SW 1271 (cell line): ENCODE measurements around the gene SCGB1C2.

Experiments used
- DNase-seq, 2 experiments: peaks; one replicate each; lab custom pipeline; 2025; lab: John Stamatoyannopoulos, UW

Gene SCGB1C2

DNA sequence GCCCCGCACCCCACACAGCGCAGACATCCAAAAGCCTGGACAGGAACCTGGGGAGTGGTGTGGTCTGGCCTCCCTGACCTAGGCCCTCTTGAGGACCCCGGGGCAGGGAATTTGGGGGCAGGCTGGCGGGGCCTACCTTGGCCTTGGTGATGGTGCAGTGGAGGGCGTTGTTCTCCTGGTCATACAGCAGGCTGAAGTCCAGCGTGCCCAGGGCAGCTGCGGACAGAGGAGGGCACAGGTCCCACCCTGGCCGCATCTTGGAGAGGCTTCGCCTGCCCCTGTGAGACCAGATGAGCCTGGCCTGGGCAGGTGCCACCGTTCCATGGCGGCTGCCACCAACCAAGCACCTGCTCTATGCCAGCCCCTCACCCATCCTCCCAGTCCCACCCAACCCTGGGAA is 35.0 kb downstream of the SCGB1C2 start:
- no peak for DNase-seq

- no peak for DNase-seq
Measured at GRCh38 chr17:173166-173911, 36.0 kb downstream of the SCGB1C2 start.

DNA sequence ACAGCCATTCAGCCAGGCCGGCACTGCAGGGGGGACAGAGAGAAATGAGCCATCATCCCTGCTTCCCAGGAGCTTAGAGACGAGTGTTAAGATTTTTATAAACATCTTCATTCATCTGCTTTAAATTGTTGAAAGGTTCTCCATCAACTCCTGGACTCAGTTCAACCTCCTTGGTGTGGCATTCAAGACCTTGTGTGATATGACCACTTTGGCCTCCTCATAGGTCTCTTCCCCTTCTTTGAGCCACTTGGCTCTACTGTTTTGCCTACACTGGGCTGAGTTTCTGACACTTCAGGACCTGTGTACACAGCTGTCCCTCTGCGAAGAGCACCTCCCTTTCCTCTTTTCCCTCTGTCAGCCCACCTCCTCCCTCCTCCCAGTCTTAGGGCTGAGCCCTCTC is 39.8 kb downstream of the SCGB1C2 start:
- DNase-seq: no peak

- no peak for DNase-seq
Measured at GRCh38 chr17:177762-178161, 40.4 kb downstream of the SCGB1C2 start.

- no peak for DNase-seq
Measured at GRCh38 chr17:178292-179065, 41.1 kb downstream of the SCGB1C2 start.

DNA sequence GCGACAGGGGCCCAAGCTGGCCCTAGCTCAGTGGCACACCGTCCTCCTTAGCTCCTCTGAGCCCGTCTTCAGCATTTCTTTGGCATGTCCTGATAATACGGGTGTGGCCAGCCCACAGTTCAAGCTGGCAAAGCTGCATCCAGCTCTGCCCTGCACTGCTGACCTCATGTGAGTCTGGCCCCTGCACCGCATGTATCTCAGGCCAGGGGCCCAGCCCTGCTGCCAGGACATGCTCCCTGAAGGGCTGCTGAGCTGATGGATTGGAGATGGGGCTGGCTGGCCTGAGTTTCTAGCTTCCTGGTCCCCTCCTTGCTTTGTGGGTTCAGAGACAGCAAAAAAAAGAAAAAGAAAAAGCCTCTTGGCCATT is 41.7 kb downstream of the SCGB1C2 start:
- no peak for DNase-seq

GRCh38 chr17:179781-180380 is 42.5 kb downstream of the SCGB1C2 start:
- no peak for DNase-seq

DNA sequence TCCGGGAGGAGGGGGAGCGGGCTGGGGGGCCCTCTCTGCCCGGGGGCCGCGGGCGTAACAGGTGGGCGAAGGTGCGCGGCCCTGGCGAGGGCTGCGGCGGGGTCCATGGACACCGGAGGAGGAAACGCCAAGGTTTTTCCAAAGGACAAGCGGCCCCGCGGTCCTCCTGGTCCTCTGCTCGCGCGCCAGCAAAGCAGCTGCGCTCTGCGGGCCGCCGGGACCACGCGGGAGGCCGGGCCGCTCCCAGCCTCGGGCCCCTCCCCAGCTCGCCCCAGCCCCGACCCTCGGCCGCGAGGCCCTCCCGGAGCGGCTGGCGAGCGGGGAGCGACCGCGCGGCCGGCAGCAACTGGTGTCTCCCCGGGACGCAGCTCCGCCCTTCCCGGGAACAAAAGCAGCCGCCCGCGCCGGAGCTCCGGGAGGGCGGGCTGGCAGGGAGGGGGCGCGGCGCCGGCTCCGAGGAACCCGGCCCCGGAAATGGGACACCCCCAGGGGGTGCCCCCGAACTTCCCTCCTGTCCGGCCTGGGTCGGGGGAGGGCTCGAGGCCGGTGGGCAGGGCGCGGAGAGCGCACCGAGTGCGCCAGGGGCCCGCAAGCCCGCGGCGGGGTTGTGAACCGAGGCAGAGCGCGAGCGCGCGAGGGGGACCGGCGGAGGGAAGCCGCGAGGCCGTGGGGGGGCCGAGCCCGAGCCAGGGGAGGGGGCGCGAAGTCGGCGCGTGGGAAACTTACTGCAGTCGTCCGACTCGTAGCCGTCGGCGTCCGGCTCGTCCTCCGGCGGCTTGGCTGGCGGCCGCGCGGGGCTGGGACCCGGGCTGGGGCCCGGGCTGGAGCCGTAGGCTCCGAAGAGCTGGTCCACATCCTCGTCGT is 43.2 kb downstream of the SCGB1C2 start:
- DNase-seq: no peak

DNA sequence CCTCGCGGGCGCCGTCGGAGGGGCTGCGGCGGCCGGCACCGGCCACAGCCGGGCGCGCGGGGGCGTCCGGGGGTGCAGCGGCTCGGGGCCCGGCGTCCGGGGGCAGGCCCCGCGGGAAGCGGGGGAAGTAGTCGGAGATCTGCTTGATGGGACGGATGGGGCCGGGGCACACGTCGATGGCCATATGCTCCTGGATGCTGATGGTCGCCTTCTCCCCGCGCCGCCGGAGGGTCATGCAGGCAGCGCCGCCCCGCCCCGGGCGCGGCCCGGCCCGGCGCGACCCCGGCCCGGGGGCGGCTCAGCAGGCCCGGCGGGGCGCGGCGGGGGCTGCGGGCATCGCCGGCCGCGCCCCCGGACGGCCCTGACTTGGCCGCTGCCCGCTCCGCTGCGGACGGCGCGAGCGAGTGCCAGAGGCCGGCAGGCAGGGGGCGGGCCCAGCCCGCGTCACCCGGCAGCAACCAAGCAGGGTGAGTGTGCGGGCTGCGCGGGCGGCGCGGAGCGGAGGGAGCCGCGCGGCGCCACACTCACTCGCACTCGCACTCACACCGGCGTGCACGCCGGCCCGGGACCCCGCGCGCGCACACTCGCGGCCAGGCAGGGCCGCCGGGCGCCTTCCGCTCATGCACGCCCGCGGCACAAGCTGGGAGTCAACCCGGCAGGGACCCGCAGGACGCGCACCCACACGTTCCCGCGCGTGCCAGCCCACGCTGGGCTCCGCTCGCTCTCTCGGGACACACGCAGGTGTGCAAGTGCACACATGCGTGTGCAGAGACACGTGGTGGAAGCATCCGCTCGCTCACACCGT is 44.1 kb downstream of the SCGB1C2 start, which contains the start of gene DOC2B:
Gene DOC2B (minus strand): TSS at position 406 of the 805 bp plus-strand sequence. CDS start 171 bp downstream, at position 235.
- DNase-seq: no peak

DNA sequence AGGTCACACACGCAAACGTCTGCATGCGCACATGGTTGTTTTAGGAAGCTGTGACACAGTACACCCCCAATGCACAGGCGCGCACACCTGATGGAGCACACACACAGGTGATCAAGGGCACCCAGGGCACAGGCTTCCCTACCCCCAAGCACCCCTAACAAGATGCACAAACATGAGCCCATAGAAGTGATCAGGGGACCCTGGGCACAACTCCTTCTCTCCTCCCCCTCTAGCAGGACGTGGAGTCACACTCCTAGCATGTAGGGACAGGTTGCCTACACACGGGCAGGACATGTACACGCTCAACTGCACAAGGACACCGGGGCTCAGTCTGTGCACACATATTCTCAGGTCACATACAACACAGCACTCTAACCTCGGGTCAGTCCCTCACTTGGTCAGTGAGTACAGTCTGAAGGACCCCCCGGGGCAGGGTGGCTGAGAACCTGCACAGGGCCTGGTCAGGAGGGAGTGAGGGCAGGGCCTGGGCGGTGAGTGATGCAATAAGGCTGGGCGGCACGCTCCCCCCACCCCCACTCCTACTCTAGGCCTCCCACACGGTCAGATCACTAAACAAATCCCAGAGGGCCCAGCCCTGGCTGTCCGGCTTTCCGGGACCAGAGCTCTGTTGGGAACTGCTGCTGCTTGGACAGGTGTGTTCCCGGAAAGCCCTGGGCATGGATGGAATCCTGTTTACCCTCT is 44.8 kb downstream of the SCGB1C2 start:
- no peak for DNase-seq

DNA sequence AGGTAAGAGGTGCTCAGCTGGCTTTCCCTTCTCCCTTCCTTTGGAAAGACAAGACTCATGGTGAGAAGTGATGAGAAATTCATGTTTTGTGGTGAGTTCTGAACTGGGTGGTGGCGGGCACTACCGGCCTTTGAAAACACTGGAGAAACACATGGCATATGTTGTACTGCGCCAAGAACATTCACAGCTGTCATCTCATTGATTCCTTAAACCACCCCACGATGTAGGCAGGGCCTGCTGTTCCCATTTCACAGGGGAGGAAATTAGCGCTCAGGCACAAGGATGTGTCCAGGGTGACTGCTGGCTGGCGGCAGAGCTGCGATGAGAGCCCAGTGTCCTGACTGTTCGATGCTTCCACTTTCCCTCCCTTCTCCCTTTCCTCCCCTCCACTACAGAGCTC is 45.7 kb downstream of the SCGB1C2 start:
- DNase-seq: no peak

DNA sequence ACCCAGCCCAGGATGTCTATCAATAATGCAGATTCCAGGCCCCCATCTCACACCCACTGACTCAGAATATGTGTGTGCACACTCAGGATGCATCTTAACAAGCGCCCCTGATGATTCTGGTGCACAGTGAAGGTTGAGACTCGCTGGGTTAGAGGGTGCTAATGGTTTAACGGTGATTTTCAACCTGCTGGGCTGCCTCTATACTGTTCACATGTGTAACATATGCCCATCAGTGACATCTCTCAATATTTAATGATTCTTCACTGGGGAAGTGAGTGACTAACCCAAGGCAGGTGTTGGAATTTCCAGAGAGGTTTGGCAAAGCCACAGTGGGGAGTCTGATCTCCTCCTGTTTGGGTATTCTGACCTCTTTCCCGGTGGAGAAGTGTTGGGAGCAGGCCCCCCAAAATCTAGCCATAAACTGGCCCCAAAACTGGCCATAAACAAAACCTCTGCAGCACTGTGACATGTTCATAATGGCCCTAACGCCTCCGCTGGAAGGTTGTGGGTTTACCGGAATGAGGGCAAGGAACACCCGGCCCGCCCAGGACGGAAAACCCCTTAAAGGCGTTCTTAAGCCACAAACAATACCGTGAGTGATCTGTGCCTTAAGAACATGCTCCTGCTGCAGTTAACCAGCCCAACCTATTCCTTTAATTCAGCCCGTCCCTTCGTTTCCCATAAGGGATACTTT is 48.2 kb downstream of the SCGB1C2 start:
- no peak for DNase-seq

GRCh38 chr17:187130-187529 is 49.8 kb downstream of the SCGB1C2 start:
- no peak for DNase-seq
